Measurements from ENCODE around the gene CCNI. TPM values are rescaled to one million over a fixed set of nuclear protein-coding genes. Genes with fewer than 3 reads are reported as not detected.

The CCNI gene
- total RNA-seq, 1 donor from 2014 or later, result 150 TPM

- DNase-seq (ENCODE audit: low spot score), result peak; percentile 55
Measured at GRCh38 chr4:77007358-77008230, 68.2 kb downstream of the CCNI start.

GRCh38 chr4:77006753-77007353 is 68.9 kb downstream of the CCNI start:
- peak; percentile 45 for DNase-seq (ENCODE audit: low spot score)

- no peak for DNase-seq (ENCODE audit: low spot score)
Measured at GRCh38 chr4:77003400-77003799, 72.4 kb downstream of the CCNI start.

GRCh38 chr4:77002321-77003107 is 73.3 kb downstream of the CCNI start:
- peak; percentile 55 for DNase-seq (ENCODE audit: low spot score)

GRCh38 chr4:77001907-77002306 is 73.9 kb downstream of the CCNI start:
- peak; percentile 54 for DNase-seq (ENCODE audit: low spot score)

GRCh38 chr4:76998251-76998901 is 77.4 kb downstream of the CCNI start:
- no peak for DNase-seq (ENCODE audit: low spot score)

- no peak for DNase-seq (ENCODE audit: low spot score)
Measured at GRCh38 chr4:76997532-76997931, 78.3 kb downstream of the CCNI start.

Other genes with a start within 250 kb of the CCNI start
- gene SOWAHB, start 177.8 kb downstream of the CCNI start, total RNA-seq (ENCODE audit: insufficient read depth, low replicate concordance), result 7.2 TPM
- 438 TPM for gene SEPTIN11, start 126.2 kb downstream of the CCNI start, total RNA-seq (ENCODE audit: insufficient read depth, low replicate concordance)
- 119 TPM for gene CCNG2, start 81.2 kb upstream of the CCNI start, total RNA-seq (ENCODE audit: insufficient read depth, low replicate concordance)

All from umbilical cord (tissue), 2 donors.